ENCODE data around the gene AK2.

DNA sequence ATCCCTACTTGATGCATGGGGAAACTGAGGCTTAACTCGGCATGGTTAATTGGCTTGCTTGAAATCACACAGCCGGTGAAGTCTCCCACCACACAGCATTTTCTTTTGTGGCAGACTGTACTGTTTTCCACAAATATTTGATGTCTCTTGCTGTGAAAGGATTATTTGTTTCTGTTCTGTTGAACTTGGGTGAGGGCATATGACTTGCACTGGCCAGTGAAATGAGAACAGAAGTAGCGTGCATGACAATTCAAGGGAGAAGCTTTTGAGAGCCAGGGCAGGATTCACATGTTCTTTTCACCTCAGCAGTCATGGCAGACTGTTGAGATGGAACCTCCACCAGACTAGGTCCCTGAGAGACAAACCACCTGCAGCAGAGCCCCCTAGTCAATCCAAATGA lies 11.7 kb upstream of the AK2 start:
- TF ChIP-seq, protein P1, sequence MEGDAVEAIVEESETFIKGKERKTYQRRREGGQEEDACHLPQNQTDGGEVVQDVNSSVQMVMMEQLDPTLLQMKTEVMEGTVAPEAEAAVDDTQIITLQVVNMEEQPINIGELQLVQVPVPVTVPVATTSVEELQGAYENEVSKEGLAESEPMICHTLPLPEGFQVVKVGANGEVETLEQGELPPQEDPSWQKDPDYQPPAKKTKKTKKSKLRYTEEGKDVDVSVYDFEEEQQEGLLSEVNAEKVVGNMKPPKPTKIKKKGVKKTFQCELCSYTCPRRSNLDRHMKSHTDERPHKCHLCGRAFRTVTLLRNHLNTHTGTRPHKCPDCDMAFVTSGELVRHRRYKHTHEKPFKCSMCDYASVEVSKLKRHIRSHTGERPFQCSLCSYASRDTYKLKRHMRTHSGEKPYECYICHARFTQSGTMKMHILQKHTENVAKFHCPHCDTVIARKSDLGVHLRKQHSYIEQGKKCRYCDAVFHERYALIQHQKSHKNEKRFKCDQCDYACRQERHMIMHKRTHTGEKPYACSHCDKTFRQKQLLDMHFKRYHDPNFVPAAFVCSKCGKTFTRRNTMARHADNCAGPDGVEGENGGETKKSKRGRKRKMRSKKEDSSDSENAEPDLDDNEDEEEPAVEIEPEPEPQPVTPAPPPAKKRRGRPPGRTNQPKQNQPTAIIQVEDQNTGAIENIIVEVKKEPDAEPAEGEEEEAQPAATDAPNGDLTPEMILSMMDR (IDR thresholded peaks at IDR 0.05) = no peak
- no peak for TF ChIP-seq POLR2A (IDR thresholded peaks at IDR 0.05)
